PFSK-1 (cell line): Measurements from ENCODE around the gene FOXK1.

Source experiments
- POLR2AphosphoS5 ChIP-seq: IDR thresholded peaks from 2 replicates; pipeline ENCODE4 v1.6.1; 2012; ENCODE audit warnings: low read depth, mild to moderate bottlenecking, control low read depth, low read length, moderate library complexity
- SIN3A ChIP-seq: IDR thresholded peaks from 2 replicates; pipeline ENCODE4 v1.6.1; 2012; ENCODE audit warnings: mild to moderate bottlenecking, low read length, moderate library complexity, borderline replicate concordance; ENCODE audit not compliant: insufficient read depth
- TAF1 ChIP-seq: IDR thresholded peaks from 2 replicates; pipeline ENCODE4 v1.6.1; 2012; ENCODE audit warnings: low read length, control low read depth, borderline replicate concordance; ENCODE audit not compliant: insufficient read depth
- TF ChIP-seq, protein P1 (sequence below), 2 experiments: IDR thresholded peaks; 2 replicates each; pipeline versions ENCODE4 v1.6.1 to v1.8.0; 2011 to 2012; ENCODE audit warnings: low read depth in 2 of 2, low read length in 2 of 2, control low read depth in 1 of 2, inconsistent platforms in 1 of 2, mild to moderate bottlenecking in 1 of 2, moderate library complexity in 1 of 2; ENCODE audit not compliant: insufficient read depth in 1 of 2

DNA sequence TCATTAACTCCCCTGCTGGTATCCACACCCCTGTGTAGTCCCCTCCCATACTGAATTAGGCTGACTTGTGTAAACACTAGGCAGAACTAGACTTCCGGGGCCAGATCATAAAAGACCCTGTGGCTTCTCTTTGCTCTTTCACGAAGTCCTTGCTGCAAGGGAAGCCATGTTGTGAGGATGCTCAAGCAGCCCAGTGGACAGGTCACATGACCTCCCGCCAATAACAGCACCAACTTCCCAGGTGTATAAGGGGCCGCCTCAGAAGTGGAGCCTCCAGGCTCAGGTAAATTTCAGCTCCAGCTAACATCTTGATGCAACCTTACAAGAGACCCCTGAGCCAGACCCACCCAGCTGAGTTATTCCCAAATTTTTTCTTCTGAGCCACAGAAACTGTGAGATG, 11.3 kb upstream of the FOXK1 start:
- no peak for TF ChIP-seq POLR2AphosphoS5
- no peak for TF ChIP-seq SIN3A
- TF ChIP-seq, protein P1, sequence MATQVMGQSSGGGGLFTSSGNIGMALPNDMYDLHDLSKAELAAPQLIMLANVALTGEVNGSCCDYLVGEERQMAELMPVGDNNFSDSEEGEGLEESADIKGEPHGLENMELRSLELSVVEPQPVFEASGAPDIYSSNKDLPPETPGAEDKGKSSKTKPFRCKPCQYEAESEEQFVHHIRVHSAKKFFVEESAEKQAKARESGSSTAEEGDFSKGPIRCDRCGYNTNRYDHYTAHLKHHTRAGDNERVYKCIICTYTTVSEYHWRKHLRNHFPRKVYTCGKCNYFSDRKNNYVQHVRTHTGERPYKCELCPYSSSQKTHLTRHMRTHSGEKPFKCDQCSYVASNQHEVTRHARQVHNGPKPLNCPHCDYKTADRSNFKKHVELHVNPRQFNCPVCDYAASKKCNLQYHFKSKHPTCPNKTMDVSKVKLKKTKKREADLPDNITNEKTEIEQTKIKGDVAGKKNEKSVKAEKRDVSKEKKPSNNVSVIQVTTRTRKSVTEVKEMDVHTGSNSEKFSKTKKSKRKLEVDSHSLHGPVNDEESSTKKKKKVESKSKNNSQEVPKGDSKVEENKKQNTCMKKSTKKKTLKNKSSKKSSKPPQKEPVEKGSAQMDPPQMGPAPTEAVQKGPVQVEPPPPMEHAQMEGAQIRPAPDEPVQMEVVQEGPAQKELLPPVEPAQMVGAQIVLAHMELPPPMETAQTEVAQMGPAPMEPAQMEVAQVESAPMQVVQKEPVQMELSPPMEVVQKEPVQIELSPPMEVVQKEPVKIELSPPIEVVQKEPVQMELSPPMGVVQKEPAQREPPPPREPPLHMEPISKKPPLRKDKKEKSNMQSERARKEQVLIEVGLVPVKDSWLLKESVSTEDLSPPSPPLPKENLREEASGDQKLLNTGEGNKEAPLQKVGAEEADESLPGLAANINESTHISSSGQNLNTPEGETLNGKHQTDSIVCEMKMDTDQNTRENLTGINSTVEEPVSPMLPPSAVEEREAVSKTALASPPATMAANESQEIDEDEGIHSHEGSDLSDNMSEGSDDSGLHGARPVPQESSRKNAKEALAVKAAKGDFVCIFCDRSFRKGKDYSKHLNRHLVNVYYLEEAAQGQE (IDR thresholded peaks at IDR 0.05; ENCODE audit: insufficient read depth in 1 of 2, low read depth in 2 of 2, low read length in 2 of 2) = no peak
- no peak for TF ChIP-seq TAF1
